Activated naive CD8-positive, alpha-beta T cell treated with anti-CD3 and anti-CD28 coated beads, Interleukin-2, amount 50 U/mL, for 24 hours (primary cell): ENCODE measurements around the gene METTL23.

ENCODE experiments used
- ATAC-seq: fragments of 150-1000 bp; cut with Tn5 transposase; one replicate; pipeline ENCODE4 v1.10.0; 2021
- DNase-seq: peaks from one replicate; pipeline ENCODE4 v3.0.0; 2021
- H3K27ac Mint-ChIP-seq: one replicate; pipeline ENCODE4 v1.8.0; 2021; ENCODE audit warnings: mild to moderate bottlenecking, mixed read lengths
- H3K27me3 Mint-ChIP-seq: one replicate; pipeline ENCODE4 v1.8.0; 2021; ENCODE audit warnings: mixed read lengths
- H3K36me3 Mint-ChIP-seq: one replicate; pipeline ENCODE4 v1.8.0; 2021; ENCODE audit warnings: low read depth, mixed read lengths
- H3K4me1 Mint-ChIP-seq: one replicate; pipeline ENCODE4 v1.8.0; 2021; ENCODE audit warnings: mixed read lengths
- H3K4me3 Mint-ChIP-seq: one replicate; pipeline ENCODE4 v1.8.0; 2021; ENCODE audit warnings: mild to moderate bottlenecking, moderate library complexity, mixed read lengths
- H3K9me3 Mint-ChIP-seq: one replicate; pipeline ENCODE4 v1.8.0; 2021; ENCODE audit warnings: mixed read lengths

Gene METTL23, protein sequence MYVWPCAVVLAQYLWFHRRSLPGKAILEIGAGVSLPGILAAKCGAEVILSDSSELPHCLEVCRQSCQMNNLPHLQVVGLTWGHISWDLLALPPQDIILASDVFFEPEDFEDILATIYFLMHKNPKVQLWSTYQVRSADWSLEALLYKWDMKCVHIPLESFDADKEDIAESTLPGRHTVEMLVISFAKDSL

DNA sequence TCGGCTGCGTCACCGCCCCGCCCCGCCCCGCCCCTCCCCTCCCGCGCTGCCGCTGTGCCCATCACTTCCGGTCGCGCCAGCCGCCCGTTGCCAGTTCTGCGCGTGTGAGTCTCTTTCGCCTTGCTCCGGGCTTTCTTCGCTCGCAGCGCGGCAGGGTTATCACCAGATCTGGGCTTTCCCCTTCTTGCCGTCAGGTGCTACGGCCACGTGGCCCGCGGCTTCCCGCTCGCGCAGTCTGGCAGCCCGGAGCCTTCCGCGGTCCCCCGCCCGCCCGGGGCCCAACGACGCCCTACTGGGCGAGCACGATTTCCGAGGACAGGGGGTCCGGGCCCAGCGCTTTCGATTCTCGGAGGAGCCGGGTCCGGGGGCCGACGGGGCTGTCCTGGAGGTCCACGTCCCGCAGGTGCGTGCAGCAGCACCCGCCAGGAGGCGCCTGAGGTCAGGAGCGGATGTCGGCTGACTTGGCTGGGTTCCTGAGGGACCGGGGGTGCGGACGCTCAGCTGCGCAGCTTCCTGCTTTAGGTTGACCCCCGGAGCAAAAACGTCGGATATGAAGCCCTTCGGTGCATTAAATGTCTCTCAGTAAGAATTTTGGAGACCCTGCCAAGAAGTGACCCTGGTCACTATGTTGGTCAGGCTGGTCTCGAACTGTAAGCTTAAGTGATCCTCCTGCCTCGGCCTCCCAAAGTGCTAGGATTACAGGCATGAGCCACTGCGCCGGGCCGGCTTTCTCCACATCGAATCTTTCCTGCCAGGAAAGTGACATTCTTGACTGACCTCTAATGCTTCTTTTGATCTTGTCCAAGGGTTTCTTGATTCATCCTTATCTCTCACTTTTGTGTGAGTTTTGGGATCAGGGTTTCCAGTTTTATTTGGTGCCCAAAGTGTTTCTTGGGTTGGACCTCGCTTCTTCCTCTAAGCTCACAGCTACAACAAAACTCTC, at the start of gene METTL23:
TSS of gene METTL23 (plus strand) at position 64 of the 943 bp plus-strand sequence. CDS start 2,872 bp downstream, outside the sequence.
- no peaks in the 10 kb centered on the region for H3K9me3 Mint-ChIP-seq
- H3K27me3 Mint-ChIP-seq = no peaks in the 10 kb centered on the region
- H3K27ac Mint-ChIP-seq = peak within 1 kb of the TSS; percentile 92
- DNase-seq (peak; percentile 86), ATAC-seq (peak; percentile 47)
- peaks cover 68% of the 10 kb centered on the region for H3K36me3 Mint-ChIP-seq
- peak within 1 kb of the TSS; percentile 96 for H3K4me3 Mint-ChIP-seq
- H3K4me1 Mint-ChIP-seq = peaks cover 65% of the 10 kb centered on the region

DNA sequence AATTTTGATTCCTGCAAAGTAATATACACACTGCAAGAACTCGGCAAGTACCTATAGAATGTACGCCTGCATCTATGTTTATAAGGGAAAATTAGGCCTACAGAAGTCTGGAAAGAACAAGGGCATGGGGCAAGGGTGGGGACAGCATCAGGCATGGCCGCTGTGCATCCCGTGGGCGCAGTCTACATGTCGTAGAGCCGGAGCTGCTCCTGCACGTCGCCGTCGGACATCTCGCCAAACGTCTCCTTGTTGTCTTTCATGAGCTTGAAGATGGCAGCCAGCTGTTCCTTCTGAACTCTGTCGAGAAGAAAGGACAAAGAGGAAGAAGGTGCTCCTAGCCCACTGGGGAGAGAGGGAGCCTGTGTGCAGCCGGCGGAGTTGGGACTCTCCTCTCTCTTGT, 49.2 kb upstream of the METTL23 start:
- Mint-ChIP-seq H3K27ac (no peak overlapping the region), H3K27me3 (no peaks in the 10 kb centered on the region), H3K4me3 (no peak overlapping the region), H3K4me1 (peaks cover 15% of the 10 kb centered on the region), H3K36me3 (no peaks in the 10 kb centered on the region), H3K9me3 (no peaks in the 10 kb centered on the region)
- ATAC-seq (no peak), DNase-seq (no peak)

- Mint-ChIP-seq H3K27me3 (no peaks in the 10 kb centered on the region), H3K4me3 (no peak overlapping the region), H3K4me1 (peaks cover 9% of the 10 kb centered on the region), H3K9me3 (no peaks in the 10 kb centered on the region), H3K27ac (no peak overlapping the region), H3K36me3 (no peaks in the 10 kb centered on the region)
- DNase-seq (peak; percentile 15), ATAC-seq (peak; percentile 71)
Measured at GRCh38 chr17:76678330-76678729, 48.3 kb upstream of the METTL23 start.

DNA sequence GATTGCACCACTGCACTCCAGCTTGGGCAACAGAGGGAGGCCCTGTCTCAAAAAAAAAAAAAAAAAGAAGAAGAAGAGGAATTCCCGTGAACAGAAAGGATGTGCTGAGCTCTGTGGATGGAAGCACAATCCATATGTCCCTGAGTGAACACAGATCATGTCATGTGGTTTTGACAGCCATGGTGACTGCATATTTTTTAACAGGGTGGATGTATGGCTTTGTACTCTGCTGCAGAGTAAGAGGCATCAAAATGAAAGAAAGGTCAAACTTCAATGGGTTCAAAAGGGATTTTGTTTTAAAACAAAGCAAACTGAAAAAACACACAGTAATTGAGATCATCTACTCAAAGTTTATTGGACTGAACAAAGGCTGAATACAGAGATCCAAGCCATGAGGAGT, 47.4 kb upstream of the METTL23 start:
- ATAC-seq (no peak), DNase-seq (no peak)
- Mint-ChIP-seq H3K4me3 (no peak overlapping the region), H3K27me3 (no peaks in the 10 kb centered on the region), H3K9me3 (no peaks in the 10 kb centered on the region), H3K4me1 (peaks cover 4% of the 10 kb centered on the region), H3K36me3 (no peaks in the 10 kb centered on the region), H3K27ac (no peak overlapping the region)

DNA sequence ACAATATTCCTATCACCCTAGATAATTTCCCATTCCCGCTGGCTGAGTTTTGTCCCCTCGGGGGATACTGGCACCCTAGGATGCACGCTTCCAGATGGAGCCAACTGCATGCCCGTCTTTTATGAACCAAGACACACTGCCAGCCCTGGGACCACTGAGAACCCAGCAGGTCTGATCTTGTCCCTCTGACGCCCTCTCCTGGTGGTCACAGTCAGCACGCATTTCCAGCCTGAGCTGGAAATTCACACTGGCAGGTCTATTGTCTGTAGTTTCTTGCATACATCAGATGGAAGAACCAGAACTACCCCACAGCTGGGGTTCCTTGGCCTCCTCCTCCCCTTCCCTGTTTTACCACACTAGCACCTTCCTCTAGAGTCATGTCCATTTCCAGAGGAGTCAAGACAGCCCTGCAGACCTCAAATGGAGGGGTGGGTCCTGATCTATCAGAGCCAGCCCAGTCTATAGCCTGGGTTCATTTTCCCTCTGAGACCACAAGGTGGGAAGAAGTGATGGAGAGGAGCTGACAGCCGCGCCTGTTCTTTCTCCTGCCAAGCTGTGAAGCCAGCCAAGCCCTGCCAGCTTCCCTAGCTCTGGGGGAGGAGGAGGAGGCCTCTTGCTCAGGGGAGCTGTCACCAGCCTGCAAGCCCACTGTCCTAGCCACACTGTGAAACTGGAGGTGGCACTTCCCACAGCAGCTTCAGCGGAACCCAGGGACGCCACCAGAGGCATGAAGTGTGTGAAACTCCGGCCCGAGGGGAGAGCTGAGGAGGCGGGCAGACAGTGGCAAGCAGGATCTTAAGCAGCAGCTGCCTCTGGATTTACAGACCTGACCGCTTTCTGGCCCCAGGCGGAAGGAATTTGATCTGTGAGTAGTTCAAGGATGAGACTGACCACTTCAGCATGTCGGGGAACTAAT, 45.2 kb upstream of the METTL23 start:
- H3K36me3 Mint-ChIP-seq = no peaks in the 10 kb centered on the region
- no peaks in the 10 kb centered on the region for H3K9me3 Mint-ChIP-seq
- H3K4me1 Mint-ChIP-seq = peaks cover 4% of the 10 kb centered on the region
- DNase-seq = peak; percentile 73
- H3K4me3 Mint-ChIP-seq = no peak overlapping the region
- no peaks in the 10 kb centered on the region for H3K27me3 Mint-ChIP-seq
- ATAC-seq = peak; percentile 61
- no peak overlapping the region for H3K27ac Mint-ChIP-seq

DNA sequence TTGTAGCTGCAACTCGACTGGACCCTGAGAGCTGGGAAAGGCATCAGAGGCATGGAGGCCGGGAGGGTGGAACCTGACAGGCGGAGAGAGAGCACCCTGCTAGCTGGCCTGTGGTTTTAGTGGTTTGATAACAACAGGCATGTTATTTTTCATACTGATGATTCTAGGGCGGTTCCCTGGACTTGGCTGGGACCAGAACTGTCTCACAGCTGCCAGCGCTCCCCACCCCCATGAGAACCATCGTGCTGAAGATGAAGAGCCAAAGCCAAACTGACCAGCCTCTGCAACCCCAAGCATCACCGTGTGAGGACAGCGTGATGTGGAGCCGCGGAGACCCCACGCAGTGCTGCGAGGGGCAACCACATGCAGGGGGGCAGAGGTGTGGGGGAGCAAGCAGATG, 44.3 kb upstream of the METTL23 start:
- no peak for ATAC-seq
- no peaks in the 10 kb centered on the region for H3K36me3 Mint-ChIP-seq
- no peak overlapping the region for H3K4me3 Mint-ChIP-seq
- no peaks in the 10 kb centered on the region for H3K9me3 Mint-ChIP-seq
- no peak for DNase-seq
- no peaks in the 10 kb centered on the region for H3K27me3 Mint-ChIP-seq
- H3K4me1 Mint-ChIP-seq = peaks cover 4% of the 10 kb centered on the region
- no peak overlapping the region for H3K27ac Mint-ChIP-seq

GRCh38 chr17:76683011-76683755, 43.5 kb upstream of the METTL23 start:
- Mint-ChIP-seq H3K27ac (no peak overlapping the region), H3K4me1 (peaks cover 4% of the 10 kb centered on the region), H3K9me3 (no peaks in the 10 kb centered on the region), H3K27me3 (no peaks in the 10 kb centered on the region), H3K4me3 (no peak overlapping the region), H3K36me3 (no peaks in the 10 kb centered on the region)
- ATAC-seq (no peak), DNase-seq (no peak)

GRCh38 chr17:76683921-76684745, 42.5 kb upstream of the METTL23 start:
- H3K36me3 Mint-ChIP-seq = no peaks in the 10 kb centered on the region
- DNase-seq = no peak
- no peaks in the 10 kb centered on the region for H3K9me3 Mint-ChIP-seq
- H3K27me3 Mint-ChIP-seq = no peaks in the 10 kb centered on the region
- peaks cover 4% of the 10 kb centered on the region for H3K4me1 Mint-ChIP-seq
- no peak overlapping the region for H3K27ac Mint-ChIP-seq
- no peak for ATAC-seq
- H3K4me3 Mint-ChIP-seq = no peak overlapping the region

DNA sequence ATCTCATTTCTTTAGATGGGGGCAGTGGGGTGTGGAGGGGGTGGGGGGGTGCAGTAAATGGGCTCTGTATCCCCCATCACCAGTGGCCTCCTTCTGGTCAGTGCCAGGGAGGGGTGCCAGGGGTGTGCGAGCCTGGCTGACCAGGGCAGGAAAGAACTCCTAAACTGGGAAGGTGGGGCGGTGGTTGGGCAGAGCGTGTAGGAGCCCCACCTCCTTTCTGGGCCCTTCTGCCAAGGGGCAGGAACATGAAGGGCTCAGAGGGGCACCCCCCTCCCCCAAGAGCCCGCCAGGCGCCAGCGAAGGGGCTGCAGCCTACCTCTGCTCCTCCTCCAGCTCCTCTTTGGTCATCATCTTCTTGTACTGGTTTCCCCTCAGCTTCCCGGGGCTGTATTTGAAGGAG, 41.9 kb upstream of the METTL23 start:
- ATAC-seq (no peak), DNase-seq (no peak)
- peaks cover 4% of the 10 kb centered on the region for H3K4me1 Mint-ChIP-seq
- no peaks in the 10 kb centered on the region for H3K36me3 Mint-ChIP-seq
- H3K9me3 Mint-ChIP-seq = no peaks in the 10 kb centered on the region
- no peak overlapping the region for H3K4me3 Mint-ChIP-seq
- no peaks in the 10 kb centered on the region for H3K27me3 Mint-ChIP-seq
- no peak overlapping the region for H3K27ac Mint-ChIP-seq

DNA sequence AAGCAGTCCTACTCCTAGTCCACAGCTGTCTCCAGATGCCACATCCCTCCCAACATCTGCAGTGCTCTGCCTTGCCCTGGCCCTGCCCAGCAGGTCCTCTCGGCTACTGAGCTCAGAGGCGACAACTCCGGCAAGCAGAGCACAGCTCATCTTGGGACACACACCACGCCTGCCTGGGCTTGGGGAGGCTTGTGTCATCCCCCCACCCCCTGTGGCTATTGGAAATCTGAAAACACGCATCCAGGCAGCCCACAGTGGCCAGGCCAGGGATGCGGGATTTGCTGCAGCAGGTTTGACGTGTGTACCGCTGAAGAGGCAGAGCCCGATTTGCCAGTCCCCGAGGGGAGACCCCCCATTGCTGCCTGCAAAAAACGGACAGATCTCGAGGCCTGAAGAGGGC, 41.3 kb upstream of the METTL23 start:
- Mint-ChIP-seq H3K36me3 (no peaks in the 10 kb centered on the region), H3K4me1 (peaks cover 4% of the 10 kb centered on the region)
- ATAC-seq = no peak

DNA sequence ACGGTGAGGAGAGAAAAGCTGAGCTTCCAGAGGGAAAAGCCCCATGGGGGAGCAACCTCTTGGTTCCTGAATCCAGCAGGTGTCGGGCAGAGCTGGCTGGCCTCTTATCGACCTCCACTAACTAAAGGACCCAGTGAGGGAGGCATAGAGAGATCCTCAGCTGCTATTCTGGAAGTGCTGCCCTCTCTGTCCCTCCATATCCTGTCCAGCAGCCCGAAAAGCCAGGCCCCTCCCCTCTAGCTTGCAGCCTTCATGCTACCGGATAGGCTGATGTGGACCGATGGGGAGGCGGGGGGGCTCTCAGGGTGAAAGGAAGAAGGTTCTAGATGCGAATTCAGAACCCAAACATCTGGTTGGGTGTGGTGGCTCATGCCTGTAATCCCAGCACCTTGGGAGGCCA, 40.8 kb upstream of the METTL23 start:
- Mint-ChIP-seq H3K27ac (no peak overlapping the region), H3K36me3 (no peaks in the 10 kb centered on the region), H3K4me1 (peaks cover 4% of the 10 kb centered on the region), H3K4me3 (no peak overlapping the region), H3K9me3 (no peaks in the 10 kb centered on the region), H3K27me3 (no peaks in the 10 kb centered on the region)
- no peak for ATAC-seq
- DNase-seq = no peak

More for the DNA sequence above, 41.3 kb upstream of the METTL23 start:
- Mint-ChIP-seq H3K27me3 (no peaks in the 10 kb centered on the region), H3K4me3 (no peak overlapping the region), H3K9me3 (no peaks in the 10 kb centered on the region), H3K27ac (no peak overlapping the region)
- no peak for DNase-seq

GRCh38 chr17:76686538-76687297, 39.9 kb upstream of the METTL23 start:
- H3K36me3 Mint-ChIP-seq = no peaks in the 10 kb centered on the region
- DNase-seq = no peak
- H3K27me3 Mint-ChIP-seq = no peaks in the 10 kb centered on the region
- no peak for ATAC-seq
- H3K9me3 Mint-ChIP-seq = no peaks in the 10 kb centered on the region
- no peak overlapping the region for H3K27ac Mint-ChIP-seq
- H3K4me1 Mint-ChIP-seq = peaks cover 4% of the 10 kb centered on the region
- no peak overlapping the region for H3K4me3 Mint-ChIP-seq
